ENCODE measurements around the gene SOSTDC1.
A peak's percentile ranks its signal among the peaks of the same experiment; 100 is the strongest.

DNA sequence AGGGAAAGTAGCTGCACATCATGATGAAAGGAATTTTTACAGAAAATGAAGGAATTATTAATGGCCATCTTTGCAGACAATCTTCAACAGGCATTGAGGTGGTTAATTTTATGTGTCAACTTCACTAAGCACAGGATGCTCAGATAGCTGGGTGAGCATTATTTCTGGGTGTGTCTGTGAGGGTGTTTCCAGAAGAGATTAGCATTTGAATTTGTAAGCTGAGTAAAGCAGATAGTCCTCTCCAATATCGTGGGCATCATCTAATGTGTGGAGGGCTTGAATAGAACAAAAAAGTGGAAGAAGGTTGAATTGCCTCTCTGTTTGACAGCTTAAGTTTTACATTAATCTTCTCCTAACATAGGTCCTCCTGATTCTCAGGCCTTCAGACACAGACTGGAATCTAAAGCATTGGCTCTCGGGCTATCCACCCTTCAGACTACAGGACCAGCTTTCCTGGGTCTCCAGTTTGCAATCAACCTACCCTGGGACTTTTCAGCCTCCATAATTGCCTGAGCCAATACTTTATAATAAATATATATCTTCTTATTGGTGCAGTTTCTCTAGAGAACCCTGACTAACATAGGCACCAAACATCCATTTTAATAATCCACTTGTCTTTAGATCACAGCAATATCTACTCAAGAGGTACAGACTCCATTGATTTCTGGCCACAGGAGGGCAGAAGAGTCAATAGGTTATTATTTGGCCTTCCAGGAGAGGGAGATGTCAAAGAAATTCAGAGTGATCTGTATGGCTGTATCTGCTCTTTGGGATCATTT, 33.7 kb downstream of the SOSTDC1 start:
- TF ChIP-seq, protein P1, sequence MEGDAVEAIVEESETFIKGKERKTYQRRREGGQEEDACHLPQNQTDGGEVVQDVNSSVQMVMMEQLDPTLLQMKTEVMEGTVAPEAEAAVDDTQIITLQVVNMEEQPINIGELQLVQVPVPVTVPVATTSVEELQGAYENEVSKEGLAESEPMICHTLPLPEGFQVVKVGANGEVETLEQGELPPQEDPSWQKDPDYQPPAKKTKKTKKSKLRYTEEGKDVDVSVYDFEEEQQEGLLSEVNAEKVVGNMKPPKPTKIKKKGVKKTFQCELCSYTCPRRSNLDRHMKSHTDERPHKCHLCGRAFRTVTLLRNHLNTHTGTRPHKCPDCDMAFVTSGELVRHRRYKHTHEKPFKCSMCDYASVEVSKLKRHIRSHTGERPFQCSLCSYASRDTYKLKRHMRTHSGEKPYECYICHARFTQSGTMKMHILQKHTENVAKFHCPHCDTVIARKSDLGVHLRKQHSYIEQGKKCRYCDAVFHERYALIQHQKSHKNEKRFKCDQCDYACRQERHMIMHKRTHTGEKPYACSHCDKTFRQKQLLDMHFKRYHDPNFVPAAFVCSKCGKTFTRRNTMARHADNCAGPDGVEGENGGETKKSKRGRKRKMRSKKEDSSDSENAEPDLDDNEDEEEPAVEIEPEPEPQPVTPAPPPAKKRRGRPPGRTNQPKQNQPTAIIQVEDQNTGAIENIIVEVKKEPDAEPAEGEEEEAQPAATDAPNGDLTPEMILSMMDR (IDR thresholded peaks at IDR 0.05), result peak; percentile 23 to 61 (median 48)
- TF ChIP-seq POLR2A (IDR thresholded peaks at IDR 0.05), result no peak

Data from heart left ventricle (tissue), 13 donors.